Left kidney (tissue), 2 donors: ENCODE data around the gene DPP4. TPM values are rescaled to one million over a fixed set of nuclear protein-coding genes. Genes with fewer than 3 reads are reported as not detected.

Experiments
- DNase-seq: peaks from one replicate; pipeline ENCODE4 v3.0.0-alpha.2; 2013
- polyA plus RNA-seq: library from polyadenylated mRNA; unstranded; fragments of 120-200 nt; gene quantifications from one replicate; pipeline ENCODE4 v1.2.1, GENCODE V29; 2013; ENCODE audit not compliant: insufficient read length

DPP4 gene
- polyA plus RNA-seq, 1 donor: 168 TPM

DNA sequence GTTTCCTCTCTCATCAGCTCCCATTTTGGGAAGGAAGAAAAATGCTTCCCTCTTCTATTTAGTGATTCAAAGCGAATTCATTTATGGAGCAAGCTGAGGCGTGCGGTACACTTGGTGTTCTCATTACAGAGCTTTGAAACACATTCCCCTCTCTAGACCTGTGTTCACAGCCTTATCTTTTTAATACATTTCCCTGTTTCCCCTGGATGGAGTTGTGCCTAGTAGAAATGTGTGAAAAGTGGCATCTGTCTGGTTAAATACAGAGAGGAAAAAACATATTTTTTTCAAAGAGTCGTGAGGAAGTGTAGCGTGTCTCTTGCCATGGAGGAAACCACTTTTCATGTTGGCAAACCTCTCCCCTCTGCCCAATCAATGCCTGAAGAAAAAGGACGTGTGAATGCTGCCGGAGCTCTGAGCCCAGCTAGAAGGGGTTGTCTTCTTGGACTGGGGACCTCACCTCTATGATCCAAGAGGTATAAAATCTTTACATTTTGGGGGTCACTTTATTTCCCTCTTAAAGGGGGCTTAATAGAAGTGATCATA lies 52.4 kb downstream of the DPP4 start:
- no peak for DNase-seq

GRCh38 chr2:162018530-162018929 lies 55.5 kb downstream of the DPP4 start:
- no peak for DNase-seq

DNA sequence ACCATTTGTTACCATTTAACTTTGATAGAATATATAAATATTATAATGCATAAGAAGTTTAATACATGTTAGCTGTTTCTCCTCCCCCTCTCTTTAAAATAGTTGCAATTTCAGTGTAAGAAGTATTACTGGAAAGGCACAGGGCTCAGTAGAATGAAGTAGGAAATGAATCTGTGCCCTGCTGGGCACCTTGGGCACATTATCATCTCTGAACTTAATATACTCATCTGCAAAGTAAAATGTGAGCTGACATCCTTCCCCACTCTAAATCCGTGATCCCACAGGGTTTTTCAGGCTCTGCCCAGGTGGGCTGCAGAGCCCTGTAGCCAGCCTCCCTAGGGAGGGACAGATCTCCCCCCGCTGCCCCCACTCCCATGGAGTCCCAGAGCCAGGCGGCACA lies 56.8 kb downstream of the DPP4 start:
- no peak for DNase-seq

GRCh38 chr2:162016080-162016479 lies 57.9 kb downstream of the DPP4 start:
- DNase-seq: no peak

GRCh38 chr2:162014751-162015150 lies 59.3 kb downstream of the DPP4 start:
- no peak for DNase-seq

- DNase-seq: no peak
Measured at GRCh38 chr2:162013514-162014475, 60.2 kb downstream of the DPP4 start.

DNA sequence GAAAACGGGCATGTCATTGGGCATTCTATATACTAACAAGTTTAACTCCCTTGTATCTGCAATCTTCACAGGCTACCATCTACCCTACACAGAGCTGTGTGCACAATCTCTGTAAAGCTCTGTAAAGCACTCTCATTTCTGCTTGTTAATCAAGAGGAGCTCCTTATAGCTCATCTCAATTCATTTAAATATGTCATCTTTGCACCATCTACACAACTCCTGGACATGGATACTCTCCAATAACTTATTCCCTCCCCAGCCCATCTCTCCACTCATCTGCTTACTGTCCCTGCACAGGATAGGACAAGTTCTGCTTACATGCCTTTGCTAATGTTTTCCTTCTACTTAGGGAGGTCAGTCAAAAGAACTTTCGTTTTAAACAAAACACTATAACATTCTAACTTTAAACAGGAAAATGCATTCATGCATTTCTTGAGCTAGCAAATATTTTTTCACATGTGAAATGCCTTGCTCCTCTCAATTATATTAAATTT lies 61.4 kb downstream of the DPP4 start:
- DNase-seq: no peak

DNA sequence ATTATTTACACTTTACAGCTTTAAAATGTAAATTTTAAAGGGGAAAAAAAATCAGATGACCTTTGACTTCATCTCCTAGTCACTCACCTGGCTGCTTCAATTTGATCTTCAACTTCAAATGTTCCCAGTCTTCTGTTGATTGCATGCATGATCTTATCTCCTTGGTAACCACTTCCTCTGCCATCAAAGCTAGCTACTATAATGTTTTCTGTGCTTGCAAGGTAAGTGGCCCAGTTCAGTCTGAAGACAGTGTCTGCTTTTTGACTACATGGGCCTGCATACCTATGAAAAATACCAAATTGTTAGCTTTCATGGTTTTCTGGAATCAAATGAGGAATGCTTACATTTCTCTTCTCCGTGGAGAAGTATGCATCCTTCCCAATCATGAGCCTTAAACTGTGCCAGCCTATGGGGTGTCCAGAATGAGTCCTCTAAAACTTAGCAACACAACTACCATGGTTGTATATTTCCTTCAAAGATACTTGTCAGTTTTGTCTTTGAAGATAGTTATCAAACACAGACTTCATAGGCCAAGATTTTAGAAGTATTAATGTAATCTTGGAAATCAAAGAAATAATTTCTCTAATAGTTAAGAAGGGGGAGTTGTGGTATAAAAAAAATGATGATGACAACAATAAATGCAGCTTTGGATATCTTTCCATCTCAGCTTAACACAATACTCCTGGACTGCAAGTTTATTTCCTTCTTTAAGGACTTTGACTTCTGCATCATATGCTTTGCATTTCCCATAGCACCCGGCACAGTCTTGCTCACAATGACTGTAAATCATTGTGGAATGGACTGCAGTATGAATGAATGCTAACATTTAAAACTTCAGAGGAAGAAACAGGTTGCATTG lies 62.1 kb downstream of the DPP4 start:
- DNase-seq: no peak

DNA sequence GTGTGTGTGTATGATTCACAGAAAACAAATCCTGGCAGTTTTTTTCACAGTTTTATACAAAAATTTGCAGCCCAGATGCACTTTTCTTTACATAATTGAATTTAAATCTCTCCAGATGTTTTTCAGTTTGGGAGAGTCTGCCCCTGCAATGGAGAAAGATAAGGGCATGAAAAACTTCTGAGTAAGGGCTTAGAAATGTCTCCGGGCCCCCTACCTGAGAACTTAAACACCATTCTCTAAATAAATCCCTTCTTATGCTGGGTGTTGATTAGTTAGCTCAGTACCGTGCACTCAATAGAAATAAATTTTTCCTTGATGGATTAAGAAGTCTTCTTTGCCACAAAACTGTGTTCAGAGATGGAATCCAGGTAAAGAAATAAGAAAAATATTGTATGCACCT lies 64.5 kb downstream of the DPP4 start:
- no peak for DNase-seq

GRCh38 chr2:162007447-162008040 lies 66.5 kb downstream of the DPP4 start:
- DNase-seq: no peak

DNA sequence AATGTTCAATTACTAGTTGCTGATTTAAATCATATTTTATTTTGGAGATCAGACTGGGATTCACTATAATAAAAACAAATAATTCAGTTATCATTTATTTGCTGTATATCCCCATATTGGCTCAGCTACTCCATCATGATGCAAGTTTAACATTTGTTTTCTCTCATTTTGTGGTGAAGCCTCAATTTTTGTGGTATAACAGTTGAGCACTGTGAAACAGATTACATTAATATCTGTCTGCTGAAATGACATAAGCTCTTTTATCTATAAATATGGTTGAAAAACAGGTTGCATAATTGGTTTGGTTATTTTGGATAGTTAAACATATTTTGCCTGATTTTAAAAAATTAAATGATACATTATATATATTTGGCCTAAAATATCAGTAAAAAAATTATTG lies 67.7 kb downstream of the DPP4 start:
- no peak for DNase-seq

DNA sequence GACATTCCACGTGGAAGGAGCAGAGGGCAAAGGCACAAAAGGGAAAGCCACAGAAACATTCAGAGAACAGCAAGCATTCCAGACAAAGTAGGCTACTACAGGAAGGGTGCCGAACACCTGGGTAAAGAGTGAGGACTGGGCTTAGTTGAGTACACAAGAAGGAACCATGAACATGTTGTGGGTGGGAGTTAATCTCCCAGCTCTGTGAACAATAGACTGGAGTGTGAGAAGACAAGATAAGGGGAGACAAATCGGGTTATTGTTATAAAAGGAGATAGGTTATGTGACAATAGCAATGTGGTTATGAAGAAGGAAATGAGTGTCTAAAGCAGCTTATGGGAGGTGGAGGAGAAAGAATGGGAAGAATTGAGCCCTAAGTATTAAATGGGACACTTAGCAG lies 70.0 kb downstream of the DPP4 start:
- no peak for DNase-seq

DNA sequence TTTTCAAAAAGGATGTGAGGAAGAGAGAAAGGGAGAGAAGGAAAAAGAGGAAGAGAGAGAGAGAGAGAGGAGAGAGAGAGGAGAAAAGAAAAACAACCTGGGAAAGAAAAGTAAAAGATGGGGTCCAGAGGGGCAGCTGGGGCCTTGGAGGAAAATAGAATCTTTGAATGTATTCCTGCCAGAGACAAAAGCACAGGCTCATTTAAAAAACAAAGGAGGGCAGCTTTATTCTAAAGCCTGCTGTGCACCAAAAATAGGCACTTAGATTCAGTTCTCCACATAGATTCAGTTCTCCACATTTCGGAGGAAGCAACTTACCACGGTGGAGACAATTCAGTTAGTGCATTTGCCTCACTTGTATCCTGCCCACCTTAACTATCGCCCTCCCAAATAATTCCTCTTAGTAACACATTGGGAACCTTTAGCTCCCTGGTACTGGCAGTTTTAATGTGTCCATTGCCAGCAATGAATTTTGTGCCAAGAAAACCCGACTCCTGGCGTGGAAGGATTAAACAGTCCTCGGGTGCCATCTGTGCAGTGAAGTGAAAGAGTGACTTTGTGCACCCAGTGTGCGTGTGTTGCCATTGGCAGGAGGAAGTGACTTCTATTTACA lies 71.3 kb downstream of the DPP4 start:
- no peak for DNase-seq

DNA sequence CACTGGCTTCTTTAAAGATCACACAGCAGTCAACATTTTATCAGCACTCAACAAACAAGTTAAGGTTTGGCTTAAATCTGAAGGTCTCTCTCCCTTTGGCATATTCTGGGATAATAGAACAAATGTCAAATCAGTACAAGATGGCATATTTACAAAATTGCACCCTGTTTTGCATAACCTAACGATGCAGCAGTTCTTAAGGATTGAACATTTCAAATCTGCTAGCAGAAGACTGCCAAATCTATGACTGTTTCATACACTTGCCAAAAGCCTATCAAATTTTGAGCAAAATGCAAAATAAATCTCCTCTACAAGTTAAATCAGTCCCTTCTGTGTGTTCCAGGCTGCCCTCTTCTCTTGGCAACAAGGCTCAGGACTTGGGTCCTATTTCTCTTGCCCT lies 73.6 kb downstream of the DPP4 start:
- no peak for DNase-seq

GRCh38 chr2:161999321-161999720 lies 74.7 kb downstream of the DPP4 start:
- no peak for DNase-seq

DNA sequence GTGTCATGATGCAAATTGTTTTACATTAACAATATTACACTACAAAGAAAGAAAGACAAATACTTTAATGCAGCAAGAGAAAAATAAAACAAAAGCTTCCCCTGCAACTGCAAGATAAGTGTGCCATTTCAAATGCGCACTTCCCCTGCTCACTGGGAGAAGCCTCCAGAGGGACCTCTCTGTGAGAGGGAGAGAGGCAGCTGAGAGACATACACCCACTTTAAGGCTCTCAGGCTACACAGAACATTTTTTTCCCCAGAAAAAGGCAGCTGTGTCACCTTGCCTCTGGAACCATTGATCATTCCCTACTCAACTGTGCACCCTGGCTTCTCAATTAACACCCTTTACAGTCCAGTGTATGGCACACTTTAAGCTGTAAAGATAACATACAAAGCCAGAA lies 75.2 kb downstream of the DPP4 start:
- DNase-seq: no peak

GRCh38 chr2:161997916-161998471 lies 76.0 kb downstream of the DPP4 start:
- no peak for DNase-seq

DNA sequence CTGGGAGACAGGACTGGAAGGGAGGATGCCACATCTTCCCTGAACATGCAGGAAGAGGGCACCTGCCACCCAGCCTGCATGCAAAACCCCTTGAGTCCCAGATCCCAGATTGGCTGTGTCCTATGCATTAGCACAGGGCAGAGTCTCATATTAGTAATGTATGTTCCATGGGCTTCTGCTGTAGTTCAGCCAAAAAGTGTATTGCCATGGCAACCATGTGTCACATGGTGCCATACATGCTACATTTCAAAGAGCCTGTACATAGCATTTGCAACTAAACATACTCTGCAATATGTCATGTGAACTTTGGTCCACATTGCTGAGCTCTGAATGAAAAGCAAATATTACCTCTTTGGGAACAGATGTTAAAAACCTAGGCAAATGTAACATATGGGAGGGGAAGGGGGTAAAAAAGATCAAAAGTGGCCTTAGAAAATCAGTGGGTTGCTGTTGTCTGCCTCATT lies 78.4 kb downstream of the DPP4 start:
- DNase-seq: no peak

- no peak for DNase-seq
Measured at GRCh38 chr2:161994761-161995520, 79.1 kb downstream of the DPP4 start.

- DNase-seq: no peak
Measured at GRCh38 chr2:161992531-161992930, 81.5 kb downstream of the DPP4 start.

DNA sequence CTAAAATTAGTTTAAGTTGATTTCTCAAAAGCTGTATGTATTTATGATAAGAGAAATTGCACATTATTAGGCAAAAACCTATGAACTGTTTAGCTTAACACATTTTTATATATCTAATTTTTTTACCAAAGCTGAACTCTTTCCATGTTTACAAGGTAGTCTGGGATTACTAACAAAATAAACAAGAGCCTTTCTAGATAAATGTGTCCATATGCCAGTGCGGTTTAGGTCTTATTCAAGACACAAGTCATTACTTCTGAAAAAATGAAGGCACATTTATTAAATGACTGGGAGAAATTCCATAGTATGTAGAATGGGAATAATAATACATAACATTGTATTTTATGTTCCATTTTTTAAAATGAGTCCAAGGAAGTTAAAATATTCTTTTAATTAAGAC lies 82.0 kb downstream of the DPP4 start:
- DNase-seq: no peak
